GM12874 (cell line): ENCODE measurements around the gene GRIN2C.

Source experiments
- CTCF ChIP-seq: IDR thresholded peaks from 2 replicates; pipeline ENCODE4 v1.5.1; 2011; ENCODE audit warnings: low read depth, mild to moderate bottlenecking, control low read depth, low read length, moderate library complexity; ENCODE audit not compliant: insufficient read depth

Gene GRIN2C

DNA sequence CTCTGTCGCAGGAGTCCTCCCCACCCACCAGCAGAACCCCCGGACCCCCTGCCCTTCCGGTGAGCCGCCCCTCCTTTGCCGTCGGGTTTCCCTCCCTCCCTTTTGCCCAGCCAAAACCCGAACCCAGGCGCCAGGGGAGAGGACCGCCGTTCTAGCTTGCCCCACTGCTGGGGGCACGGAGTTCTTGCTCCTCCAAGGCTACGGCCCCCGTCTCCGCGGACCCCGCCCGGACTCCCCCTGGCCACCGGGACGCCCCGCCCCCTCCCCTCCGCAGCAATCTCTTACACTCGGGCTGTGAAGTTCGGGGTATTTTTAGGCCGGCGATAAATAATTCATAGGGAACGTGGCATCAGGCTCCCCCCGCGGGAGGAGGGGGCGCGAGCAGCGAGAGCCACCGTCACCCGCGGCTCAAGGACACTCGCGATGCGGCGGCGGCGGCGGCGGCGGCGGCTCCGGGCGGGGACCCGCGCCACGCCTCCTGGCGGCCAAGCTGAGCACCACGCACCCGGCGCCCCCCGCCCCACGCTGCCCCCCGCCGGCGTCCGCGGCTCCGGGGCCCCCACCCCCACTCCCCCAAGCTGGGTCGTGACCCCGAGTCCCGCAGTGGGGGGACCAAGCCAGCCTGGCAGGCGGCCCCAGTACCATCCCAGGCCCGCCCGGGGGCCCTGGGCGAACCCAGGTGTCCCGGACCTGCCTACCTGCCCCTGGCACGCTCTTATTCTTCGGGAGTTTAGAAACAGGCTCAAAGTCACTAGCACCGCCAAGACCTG is at the start of gene GRIN2C:
TSS of gene GRIN2C (minus strand) at position 427 of the 770 bp plus-strand sequence. CDS start 4,793 bp downstream, outside the sequence.
- no peak for TF ChIP-seq CTCF

GRCh38 chr17:74907012-74907411 is 47.3 kb upstream of the GRIN2C start:
- TF ChIP-seq CTCF: no peak

- TF ChIP-seq CTCF: no peak
Measured at GRCh38 chr17:74904687-74905409, 45.2 kb upstream of the GRIN2C start.

DNA sequence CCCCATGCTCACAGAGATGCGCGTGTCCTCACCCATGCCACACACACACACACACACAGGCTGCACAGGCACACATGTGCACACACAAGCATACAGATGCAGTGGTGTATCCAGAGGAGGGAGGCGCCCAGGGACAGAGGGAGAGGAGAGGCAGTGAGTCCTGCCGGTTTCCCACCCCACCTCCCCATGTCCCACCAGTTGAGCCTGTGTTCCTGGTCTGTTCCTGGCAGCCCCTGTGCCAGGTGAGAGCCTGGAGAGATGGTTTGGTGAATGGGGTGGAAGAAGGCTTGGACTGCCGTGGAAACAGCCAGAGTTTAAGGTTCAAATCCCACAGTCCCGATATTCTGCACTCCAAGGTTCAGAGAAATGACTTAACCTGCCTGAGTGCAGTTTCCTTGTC is 44.0 kb upstream of the GRIN2C start:
- TF ChIP-seq CTCF: no peak

- no peak for TF ChIP-seq CTCF
Measured at GRCh38 chr17:74903034-74903433, 43.3 kb upstream of the GRIN2C start.

DNA sequence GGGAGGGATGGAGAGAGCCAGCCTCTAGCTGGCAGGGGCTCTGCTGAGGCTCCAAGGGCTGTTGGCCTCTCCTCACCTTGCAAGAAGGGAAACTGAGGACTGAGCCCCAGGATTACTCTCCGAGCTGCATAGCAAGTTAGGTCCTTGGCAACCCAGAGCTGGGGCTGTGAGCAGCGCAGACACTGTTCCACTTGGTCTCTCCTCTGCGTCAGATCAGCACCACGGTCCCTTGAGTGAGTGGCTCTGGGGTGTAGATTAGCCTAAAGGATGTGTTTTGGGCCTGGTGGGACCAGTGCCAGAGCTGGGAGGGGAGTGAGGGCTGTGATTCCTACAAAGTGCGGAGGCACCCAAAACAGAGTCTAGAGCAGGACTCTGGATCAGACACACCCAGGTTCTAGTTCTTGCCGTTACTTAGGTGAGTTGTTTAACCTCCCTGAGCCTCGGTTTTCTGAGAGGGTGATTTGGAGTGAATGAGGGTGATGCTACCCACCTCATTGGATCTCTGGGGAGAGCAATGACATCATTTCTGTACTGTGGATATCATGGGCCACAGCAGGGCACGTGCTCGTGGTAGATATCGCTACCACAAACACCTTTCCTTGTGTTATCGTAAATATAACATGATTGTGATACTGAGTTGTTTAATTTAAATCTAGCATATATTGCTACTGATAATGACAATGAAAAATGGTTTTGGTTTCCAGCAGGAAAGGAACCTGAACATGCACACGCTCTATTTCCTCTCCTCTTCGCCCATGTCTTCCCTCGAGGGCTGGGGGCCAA is 41.9 kb upstream of the GRIN2C start:
- TF ChIP-seq CTCF: no peak

- no peak for TF ChIP-seq CTCF
Measured at GRCh38 chr17:74900208-74900607, 40.5 kb upstream of the GRIN2C start.
